ENCODE measurements around the gene LRRC56. TPM values are rescaled to one million over a fixed set of nuclear protein-coding genes. Genes with fewer than 3 reads are reported as not detected.

LRRC56 gene
- total and polyA plus RNA-seq, 2 donors (not counting 1 experiment from before 2014, with no cell fraction given), result 0.28 to 1.3 TPM

- Histone ChIP-seq H3K36me3 (ENCODE audit: control insufficient read depth, insufficient read depth, low read length) (peaks cover 2% of the 10 kb centered on the region), H3K9ac (ENCODE audit: insufficient read depth, low read length) (no peak overlapping the region), H4K20me1 (ENCODE audit: control insufficient read depth, extremely low read depth, insufficient read depth, low read length) (no peaks in the 10 kb centered on the region), H3K79me2 (ENCODE audit: control insufficient read depth, insufficient read depth, low read length) (no peaks in the 10 kb centered on the region), H3K4me2 (ENCODE audit: extremely low read depth, insufficient read depth, low read length) (no peak overlapping the region), H3K27ac (ENCODE audit: insufficient read depth, low read length) (no peak overlapping the region), H3K9me3 (ENCODE audit: control insufficient read depth, insufficient read depth, low read depth, low read length) (no peaks in the 10 kb centered on the region), H3K4me3 (replicated peaks in 1 of 4; ENCODE audit: control extremely low read depth in 1 of 4, insufficient read depth in 1 of 4, low read depth in 3 of 4, low read length in 4 of 4) (no peak overlapping the region), H2AFZ (ENCODE audit: low read length) (no peak overlapping the region), H3K4me1 (ENCODE audit: control insufficient read depth, extremely low read depth, insufficient read depth, low read length) (no peaks in the 10 kb centered on the region), H3K27me3 (ENCODE audit: control insufficient read depth, insufficient read depth, low read length) (no peaks in the 10 kb centered on the region)
- no peak for TF ChIP-seq EZH2 (IDR thresholded peaks at IDR 0.05; ENCODE audit: low read length, missing control alignments)
- TF ChIP-seq, protein P1, sequence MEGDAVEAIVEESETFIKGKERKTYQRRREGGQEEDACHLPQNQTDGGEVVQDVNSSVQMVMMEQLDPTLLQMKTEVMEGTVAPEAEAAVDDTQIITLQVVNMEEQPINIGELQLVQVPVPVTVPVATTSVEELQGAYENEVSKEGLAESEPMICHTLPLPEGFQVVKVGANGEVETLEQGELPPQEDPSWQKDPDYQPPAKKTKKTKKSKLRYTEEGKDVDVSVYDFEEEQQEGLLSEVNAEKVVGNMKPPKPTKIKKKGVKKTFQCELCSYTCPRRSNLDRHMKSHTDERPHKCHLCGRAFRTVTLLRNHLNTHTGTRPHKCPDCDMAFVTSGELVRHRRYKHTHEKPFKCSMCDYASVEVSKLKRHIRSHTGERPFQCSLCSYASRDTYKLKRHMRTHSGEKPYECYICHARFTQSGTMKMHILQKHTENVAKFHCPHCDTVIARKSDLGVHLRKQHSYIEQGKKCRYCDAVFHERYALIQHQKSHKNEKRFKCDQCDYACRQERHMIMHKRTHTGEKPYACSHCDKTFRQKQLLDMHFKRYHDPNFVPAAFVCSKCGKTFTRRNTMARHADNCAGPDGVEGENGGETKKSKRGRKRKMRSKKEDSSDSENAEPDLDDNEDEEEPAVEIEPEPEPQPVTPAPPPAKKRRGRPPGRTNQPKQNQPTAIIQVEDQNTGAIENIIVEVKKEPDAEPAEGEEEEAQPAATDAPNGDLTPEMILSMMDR (conservative IDR thresholded peaks at IDR 0.05 in 1 of 2, IDR thresholded peaks at IDR 0.05 in 1 of 2; ENCODE audit: low read depth in 1 of 2, low read length in 2 of 2), result no peak
- no peak for DNase-seq (ENCODE audit: low read depth in 2 of 2)
Observed at GRCh38 chr11:488579-488978, 48.7 kb upstream of the LRRC56 start.

GRCh38 chr11:488992-489391, 48.3 kb upstream of the LRRC56 start:
- Histone ChIP-seq H3K27me3 (ENCODE audit: control insufficient read depth, insufficient read depth, low read length) (no peaks in the 10 kb centered on the region), H3K79me2 (ENCODE audit: control insufficient read depth, insufficient read depth, low read length) (no peaks in the 10 kb centered on the region), H3K4me1 (ENCODE audit: control insufficient read depth, extremely low read depth, insufficient read depth, low read length) (no peaks in the 10 kb centered on the region), H3K9me3 (ENCODE audit: control insufficient read depth, insufficient read depth, low read depth, low read length) (no peaks in the 10 kb centered on the region), H3K27ac (ENCODE audit: insufficient read depth, low read length) (no peak overlapping the region), H3K36me3 (ENCODE audit: control insufficient read depth, insufficient read depth, low read length) (peaks cover 2% of the 10 kb centered on the region), H4K20me1 (ENCODE audit: control insufficient read depth, extremely low read depth, insufficient read depth, low read length) (no peaks in the 10 kb centered on the region), H3K4me2 (ENCODE audit: extremely low read depth, insufficient read depth, low read length) (no peak overlapping the region), H3K9ac (ENCODE audit: insufficient read depth, low read length) (no peak overlapping the region), H3K4me3 (replicated peaks in 1 of 4; ENCODE audit: control extremely low read depth in 1 of 4, insufficient read depth in 1 of 4, low read depth in 3 of 4, low read length in 4 of 4) (no peak overlapping the region), H2AFZ (ENCODE audit: low read length) (no peak overlapping the region)
- DNase-seq (ENCODE audit: low read depth in 2 of 2), result no peak
- no peak for TF ChIP-seq EZH2 (IDR thresholded peaks at IDR 0.05; ENCODE audit: low read length, missing control alignments)
- TF ChIP-seq, protein P1 (conservative IDR thresholded peaks at IDR 0.05 in 1 of 2, IDR thresholded peaks at IDR 0.05 in 1 of 2; ENCODE audit: low read depth in 1 of 2, low read length in 2 of 2), result no peak

DNA sequence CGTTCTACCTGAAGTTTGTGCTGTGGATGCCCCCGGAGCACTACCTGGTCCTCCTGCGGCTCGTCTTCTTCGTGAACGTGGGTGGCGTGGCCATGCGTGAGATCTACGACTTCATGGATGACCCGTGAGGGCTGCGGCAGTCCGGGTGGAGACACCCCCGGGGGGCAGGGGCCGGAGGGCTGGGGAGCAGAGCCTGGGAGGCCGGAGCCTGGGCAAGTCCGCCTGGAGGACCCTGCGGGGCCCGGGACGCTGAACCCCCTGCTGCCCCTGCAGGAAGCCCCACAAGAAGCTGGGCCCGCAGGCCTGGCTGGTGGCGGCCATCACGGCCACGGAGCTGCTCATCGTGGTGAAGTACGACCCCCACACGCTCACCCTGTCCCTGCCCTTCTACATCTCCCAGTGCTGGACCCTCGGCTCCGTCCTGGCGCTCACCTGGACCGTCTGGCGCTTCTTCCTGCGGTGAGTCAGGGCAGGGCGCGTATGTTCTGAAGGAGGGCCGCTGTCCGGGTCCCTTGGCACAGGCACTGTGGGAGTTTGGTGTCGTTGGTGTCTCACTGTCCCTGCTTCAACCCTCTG, 47.6 kb upstream of the LRRC56 start:
- no peak overlapping the region for H3K4me2 ChIP-seq (ENCODE audit: extremely low read depth, insufficient read depth, low read length)
- H3K36me3 ChIP-seq (ENCODE audit: control insufficient read depth, insufficient read depth, low read length), result peaks cover 5% of the 10 kb centered on the region
- no peak overlapping the region for H2AFZ ChIP-seq (ENCODE audit: low read length)
- no peaks in the 10 kb centered on the region for H3K4me1 ChIP-seq (ENCODE audit: control insufficient read depth, extremely low read depth, insufficient read depth, low read length)
- no peak for DNase-seq (ENCODE audit: low read depth in 2 of 2)
- no peaks in the 10 kb centered on the region for H3K9me3 ChIP-seq (ENCODE audit: control insufficient read depth, insufficient read depth, low read depth, low read length)
- H4K20me1 ChIP-seq (ENCODE audit: control insufficient read depth, extremely low read depth, insufficient read depth, low read length), result no peaks in the 10 kb centered on the region
- H3K4me3 ChIP-seq (replicated peaks in 1 of 4; ENCODE audit: control extremely low read depth in 1 of 4, insufficient read depth in 1 of 4, low read depth in 3 of 4, low read length in 4 of 4), result no peak overlapping the region
- H3K9ac ChIP-seq (ENCODE audit: insufficient read depth, low read length), result no peak overlapping the region
- no peak overlapping the region for H3K27ac ChIP-seq (ENCODE audit: insufficient read depth, low read length)
- no peaks in the 10 kb centered on the region for H3K27me3 ChIP-seq (ENCODE audit: control insufficient read depth, insufficient read depth, low read length)
- no peak for TF ChIP-seq EZH2 (IDR thresholded peaks at IDR 0.05; ENCODE audit: low read length, missing control alignments)
- TF ChIP-seq, protein P1 (conservative IDR thresholded peaks at IDR 0.05 in 1 of 2, IDR thresholded peaks at IDR 0.05 in 1 of 2; ENCODE audit: low read depth in 1 of 2, low read length in 2 of 2), result no peak
- H3K79me2 ChIP-seq (ENCODE audit: control insufficient read depth, insufficient read depth, low read length), result no peaks in the 10 kb centered on the region

All from fibroblast of lung (primary cell).